Activated naive CD4-positive, alpha-beta T cell treated with anti-CD3 and anti-CD28 coated beads, Interleukin-2, amount 50 U/mL, for 24 hours (primary cell): Measurements from ENCODE around the gene MTOR.

Experiments
- H3K27ac Mint-ChIP-seq: one replicate; pipeline ENCODE4 v1.8.0; 2021; ENCODE audit warnings: mild to moderate bottlenecking, mixed read lengths
- H3K27me3 Mint-ChIP-seq: one replicate; pipeline ENCODE4 v1.8.0; 2021; ENCODE audit warnings: mixed read lengths
- H3K36me3 Mint-ChIP-seq: one replicate; pipeline ENCODE4 v1.8.0; 2021; ENCODE audit warnings: mixed read lengths
- H3K4me1 Mint-ChIP-seq: one replicate; pipeline ENCODE4 v1.8.0; 2021; ENCODE audit warnings: mixed read lengths
- H3K4me3 Mint-ChIP-seq: one replicate; pipeline ENCODE4 v1.8.0; 2021; ENCODE audit warnings: mild to moderate bottlenecking, mixed read lengths
- H3K9me3 Mint-ChIP-seq: one replicate; pipeline ENCODE4 v1.8.0; 2021; ENCODE audit warnings: mixed read lengths

MTOR gene

DNA sequence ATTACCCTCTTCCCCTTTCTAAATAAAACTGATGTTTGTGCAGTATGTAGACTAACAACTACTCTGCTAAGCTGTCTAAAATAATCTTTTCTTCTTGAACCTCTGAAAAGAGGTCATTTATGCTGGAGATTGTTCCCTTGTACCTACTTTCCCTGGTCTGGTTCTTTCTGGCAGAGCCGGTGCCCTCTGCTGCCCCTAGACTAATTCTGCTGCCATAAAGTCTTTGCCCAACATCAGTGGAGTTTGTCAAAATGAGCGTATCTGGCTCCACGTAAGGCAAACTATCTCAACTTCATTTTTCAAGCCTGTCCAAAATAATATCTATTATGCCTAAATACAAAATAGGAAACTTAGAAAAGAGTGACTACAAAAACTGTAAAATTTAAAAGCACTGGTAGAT is 104.1 kb downstream of the MTOR start:
- Mint-ChIP-seq H3K4me3 (no peak overlapping the region), H3K9me3 (no peaks in the 10 kb centered on the region), H3K4me1 (peaks cover 14% of the 10 kb centered on the region), H3K27me3 (no peaks in the 10 kb centered on the region), H3K36me3 (peaks cover 24% of the 10 kb centered on the region), H3K27ac (no peak overlapping the region)

DNA sequence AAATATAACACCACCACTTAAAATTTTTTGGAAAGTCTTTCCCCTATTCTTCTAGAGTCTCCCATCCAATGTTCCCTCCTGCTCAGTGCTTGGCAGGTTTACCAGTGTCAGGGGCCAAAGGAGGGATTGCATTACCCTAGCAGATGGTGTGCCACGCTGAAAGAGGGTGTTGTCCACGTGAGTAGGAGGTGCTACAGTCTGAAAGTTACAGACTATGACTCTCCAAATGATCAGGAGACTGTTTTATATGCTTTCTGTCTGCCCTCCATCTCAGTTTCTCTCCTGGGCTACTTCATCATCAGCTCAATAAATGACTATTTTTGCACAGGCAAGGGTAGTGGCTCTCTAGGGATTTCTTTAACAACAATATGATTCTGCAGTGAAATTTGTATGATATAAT is 104.5 kb downstream of the MTOR start:
- H3K4me1 Mint-ChIP-seq = peaks cover 14% of the 10 kb centered on the region
- no peaks in the 10 kb centered on the region for H3K27me3 Mint-ChIP-seq
- H3K27ac Mint-ChIP-seq = no peak overlapping the region
- H3K9me3 Mint-ChIP-seq = no peaks in the 10 kb centered on the region
- no peak overlapping the region for H3K4me3 Mint-ChIP-seq
- peaks cover 24% of the 10 kb centered on the region for H3K36me3 Mint-ChIP-seq

DNA sequence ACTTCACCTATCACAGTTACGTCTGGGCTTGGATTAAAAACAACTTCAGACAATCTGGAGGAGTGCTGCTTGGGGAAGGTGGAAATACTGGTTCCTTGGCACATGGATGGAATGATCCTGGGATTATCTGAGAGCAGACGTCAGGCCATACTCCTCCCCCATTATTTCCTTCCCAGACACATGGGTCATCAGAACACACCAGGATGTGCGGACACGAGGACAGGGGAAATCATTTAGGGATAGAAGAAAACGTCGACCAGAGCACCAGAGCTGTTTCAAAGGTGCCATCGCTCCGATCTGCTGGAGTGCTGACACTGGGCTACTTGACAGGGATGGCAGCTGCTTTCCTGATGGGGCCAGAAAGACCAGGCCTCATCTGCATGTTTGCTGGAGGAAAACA is 105.0 kb downstream of the MTOR start:
- Mint-ChIP-seq H3K4me1 (peaks cover 14% of the 10 kb centered on the region), H3K36me3 (peaks cover 24% of the 10 kb centered on the region), H3K9me3 (no peaks in the 10 kb centered on the region), H3K4me3 (no peak overlapping the region), H3K27me3 (no peaks in the 10 kb centered on the region), H3K27ac (no peak overlapping the region)

DNA sequence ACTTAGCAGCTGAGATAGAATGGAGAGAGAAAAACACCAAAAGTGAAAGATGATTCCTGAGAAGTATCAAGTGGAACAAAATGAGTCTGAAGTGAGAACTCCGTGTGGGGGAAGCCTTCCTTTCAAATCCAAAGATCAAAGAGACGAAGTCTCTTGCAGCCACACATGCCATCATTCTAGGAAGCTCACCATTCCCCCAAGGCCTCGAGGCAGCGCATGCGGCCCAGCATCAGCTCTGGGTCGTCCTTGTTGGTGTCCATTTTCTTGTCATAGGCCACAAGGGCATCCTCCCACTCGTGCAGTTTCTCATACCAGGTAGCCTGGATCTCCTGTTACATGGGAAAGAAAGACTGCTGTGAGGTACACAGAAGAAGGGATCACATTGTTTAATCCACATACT is 105.4 kb downstream of the MTOR start:
- no peak overlapping the region for H3K4me3 Mint-ChIP-seq
- no peaks in the 10 kb centered on the region for H3K9me3 Mint-ChIP-seq
- H3K27me3 Mint-ChIP-seq = no peaks in the 10 kb centered on the region
- H3K4me1 Mint-ChIP-seq = peaks cover 14% of the 10 kb centered on the region
- H3K27ac Mint-ChIP-seq = no peak overlapping the region
- peaks cover 24% of the 10 kb centered on the region for H3K36me3 Mint-ChIP-seq

DNA sequence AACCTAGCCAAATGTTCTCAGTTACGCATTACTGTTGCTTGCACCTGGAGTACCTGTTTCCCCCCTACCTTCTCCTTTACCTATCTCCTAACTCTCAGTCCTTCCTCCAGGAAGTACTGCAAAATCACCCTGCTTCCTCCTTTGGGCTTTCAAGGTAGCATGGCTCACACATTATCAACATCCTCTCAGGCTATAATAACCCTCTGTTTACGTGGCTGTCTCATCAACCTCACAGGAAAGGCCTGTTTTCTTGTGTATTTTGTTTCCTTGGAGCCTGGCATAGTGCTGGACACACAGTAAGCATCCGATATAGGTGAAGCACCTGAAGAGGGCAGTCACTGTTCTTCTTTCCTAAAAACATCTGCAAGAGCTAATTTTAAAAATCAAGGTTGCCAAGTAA is 105.9 kb downstream of the MTOR start:
- Mint-ChIP-seq H3K36me3 (peaks cover 20% of the 10 kb centered on the region), H3K4me1 (peaks cover 14% of the 10 kb centered on the region), H3K4me3 (no peak overlapping the region), H3K9me3 (no peaks in the 10 kb centered on the region), H3K27me3 (no peaks in the 10 kb centered on the region), H3K27ac (peak overlapping the region; percentile 43)

DNA sequence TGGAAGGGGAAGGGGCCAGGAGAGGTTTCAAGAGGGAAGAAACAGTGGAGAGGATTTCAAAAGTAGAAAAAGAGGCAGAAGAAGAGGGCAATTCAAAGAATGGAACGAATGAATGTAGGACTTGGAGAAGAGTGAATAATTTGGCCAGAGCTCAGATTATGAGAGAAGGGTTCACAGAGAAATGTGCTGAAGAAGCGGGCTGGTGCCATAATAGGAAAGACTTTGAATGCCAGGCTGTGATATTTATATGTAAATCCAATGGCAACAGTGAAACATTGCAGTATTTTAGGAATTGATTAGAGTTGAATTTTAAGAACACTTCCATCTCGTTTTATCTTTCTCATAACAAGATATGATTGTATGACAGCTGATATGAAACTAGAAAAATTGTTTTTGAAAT is 109.2 kb downstream of the MTOR start:
- peaks cover 11% of the 10 kb centered on the region for H3K4me1 Mint-ChIP-seq
- peaks cover 19% of the 10 kb centered on the region for H3K36me3 Mint-ChIP-seq
- H3K27ac Mint-ChIP-seq = no peak overlapping the region
- H3K4me3 Mint-ChIP-seq = no peak overlapping the region
- H3K9me3 Mint-ChIP-seq = no peaks in the 10 kb centered on the region
- no peaks in the 10 kb centered on the region for H3K27me3 Mint-ChIP-seq

DNA sequence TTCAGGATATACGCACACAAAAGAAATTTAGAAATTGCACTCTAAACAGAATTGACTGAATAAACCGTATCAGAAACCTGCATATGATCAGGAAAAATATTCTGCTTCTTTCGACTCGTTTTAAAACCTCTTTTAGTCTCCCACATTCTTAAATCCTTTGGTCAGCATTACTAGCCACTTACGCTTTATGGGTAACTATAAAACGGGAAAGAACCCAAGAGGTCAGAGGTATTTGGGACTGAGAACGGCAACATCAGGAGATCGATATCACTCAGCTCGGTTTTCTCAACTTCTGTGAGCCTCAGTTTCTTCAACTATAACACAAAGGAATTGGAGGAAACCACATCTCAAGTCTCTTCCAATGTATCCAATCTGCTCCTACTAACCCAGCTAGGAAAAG is 109.6 kb downstream of the MTOR start:
- H3K27me3 Mint-ChIP-seq = no peaks in the 10 kb centered on the region
- H3K9me3 Mint-ChIP-seq = no peaks in the 10 kb centered on the region
- H3K27ac Mint-ChIP-seq = no peak overlapping the region
- no peak overlapping the region for H3K4me3 Mint-ChIP-seq
- H3K36me3 Mint-ChIP-seq = peaks cover 17% of the 10 kb centered on the region
- peaks cover 7% of the 10 kb centered on the region for H3K4me1 Mint-ChIP-seq

DNA sequence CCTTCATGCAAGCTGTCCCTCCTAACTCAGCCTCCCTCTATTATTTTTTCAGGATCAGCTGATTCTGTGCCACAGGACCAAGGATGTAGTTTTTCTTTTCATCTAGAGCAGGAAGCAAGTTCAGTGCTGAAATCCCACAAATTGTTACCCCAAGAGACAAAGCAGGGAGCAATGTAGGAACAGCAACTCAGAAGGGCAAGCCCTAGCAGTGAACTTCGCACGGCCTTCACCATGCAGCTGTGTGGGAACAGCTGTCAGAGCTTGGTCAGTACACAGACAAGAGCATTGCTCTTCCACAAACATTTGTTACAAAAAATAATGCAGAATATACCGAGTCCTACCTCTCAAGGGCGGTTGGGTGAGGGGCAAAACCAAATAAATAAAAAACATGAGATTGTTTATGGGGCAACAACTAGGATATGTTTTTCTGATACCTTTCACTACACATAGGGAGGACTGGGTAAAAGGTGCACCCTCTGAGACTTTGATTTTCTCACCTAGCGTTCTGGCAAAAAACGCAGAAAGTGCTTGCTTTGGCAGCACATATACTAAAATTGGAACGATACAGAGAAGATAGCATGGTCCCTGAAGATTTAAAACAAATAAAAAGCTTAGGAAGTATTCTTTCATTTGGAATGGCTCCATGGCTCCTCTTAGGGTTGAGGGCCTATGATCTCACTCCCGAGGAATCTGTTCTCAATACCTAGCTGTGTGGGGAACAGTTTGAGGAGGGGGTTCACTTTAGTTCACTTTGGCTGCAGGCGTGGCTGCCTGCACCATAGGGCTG is 110.3 kb downstream of the MTOR start:
- Mint-ChIP-seq H3K27me3 (no peaks in the 10 kb centered on the region), H3K4me3 (no peak overlapping the region), H3K36me3 (peaks cover 18% of the 10 kb centered on the region), H3K27ac (no peak overlapping the region), H3K9me3 (no peaks in the 10 kb centered on the region), H3K4me1 (peaks cover 7% of the 10 kb centered on the region)

DNA sequence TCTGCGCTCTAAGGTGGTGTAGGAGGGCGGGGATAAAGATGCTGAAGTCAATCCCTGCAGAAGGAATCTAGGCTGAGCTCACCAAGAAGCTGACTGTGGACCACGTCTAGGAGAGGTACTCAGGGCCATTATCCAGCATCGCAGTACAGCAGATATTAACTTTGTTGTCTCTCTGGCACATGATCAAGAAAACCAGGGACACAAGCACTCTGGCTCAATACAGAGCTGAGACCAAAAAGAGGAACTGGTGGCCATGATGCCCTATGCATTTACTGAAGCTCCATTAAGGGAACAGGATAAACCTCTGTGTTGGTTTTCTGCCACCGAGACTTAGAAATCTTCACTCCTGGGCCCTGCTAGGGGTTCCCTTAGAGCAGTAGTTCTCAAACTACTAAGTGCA is 111.2 kb downstream of the MTOR start:
- Mint-ChIP-seq H3K4me3 (no peak overlapping the region), H3K36me3 (peaks cover 14% of the 10 kb centered on the region), H3K27ac (no peak overlapping the region), H3K4me1 (no peaks in the 10 kb centered on the region), H3K9me3 (no peaks in the 10 kb centered on the region), H3K27me3 (no peaks in the 10 kb centered on the region)

DNA sequence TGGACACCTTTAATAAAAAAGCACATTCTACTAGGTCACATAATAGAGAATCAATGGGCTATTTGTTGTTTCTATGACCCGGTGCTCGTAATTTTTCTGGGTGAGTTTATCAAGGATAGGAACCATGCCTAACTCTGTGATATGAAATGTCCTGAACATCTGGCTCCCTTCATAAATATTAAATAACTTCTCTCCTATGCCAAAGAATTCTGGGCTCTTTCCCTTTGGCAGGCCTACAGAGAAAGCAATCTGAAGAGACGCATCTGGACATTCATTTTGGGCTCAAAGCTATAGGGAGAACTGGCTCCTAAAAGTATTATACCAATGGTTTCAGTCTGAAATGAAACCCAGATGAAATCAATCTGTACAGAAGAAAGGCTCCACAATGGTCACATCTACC is 112.0 kb downstream of the MTOR start:
- H3K9me3 Mint-ChIP-seq = no peaks in the 10 kb centered on the region
- no peaks in the 10 kb centered on the region for H3K27me3 Mint-ChIP-seq
- no peak overlapping the region for H3K27ac Mint-ChIP-seq
- H3K4me3 Mint-ChIP-seq = no peak overlapping the region
- H3K4me1 Mint-ChIP-seq = no peaks in the 10 kb centered on the region
- H3K36me3 Mint-ChIP-seq = peaks cover 11% of the 10 kb centered on the region

DNA sequence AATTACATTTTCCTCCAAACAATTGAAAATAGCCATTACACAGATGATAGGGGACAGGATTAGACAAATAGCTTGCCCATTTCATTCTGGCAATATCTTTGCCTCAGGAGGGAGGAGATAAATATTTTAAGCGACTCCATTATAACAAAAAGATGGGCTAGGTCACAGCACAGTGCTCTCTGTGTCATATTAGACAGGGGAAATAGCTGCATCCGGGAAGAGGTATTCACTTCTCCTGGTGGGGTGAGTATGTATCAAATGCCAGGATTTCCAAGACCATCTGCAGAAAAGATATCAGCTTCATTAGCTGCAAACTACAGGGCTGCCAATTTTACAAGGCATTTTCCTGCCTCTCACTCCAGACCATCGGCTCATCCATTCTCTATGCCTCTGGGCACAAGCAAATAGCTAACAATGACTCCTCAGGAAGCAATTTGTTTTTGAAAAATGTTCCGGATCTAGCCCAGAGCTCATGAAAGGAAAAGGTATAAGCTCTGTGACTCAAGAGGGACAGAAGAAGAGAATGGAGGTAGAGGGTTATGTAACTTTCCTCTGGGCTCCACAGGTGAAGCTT is 115.1 kb downstream of the MTOR start:
- no peak overlapping the region for H3K27ac Mint-ChIP-seq

DNA sequence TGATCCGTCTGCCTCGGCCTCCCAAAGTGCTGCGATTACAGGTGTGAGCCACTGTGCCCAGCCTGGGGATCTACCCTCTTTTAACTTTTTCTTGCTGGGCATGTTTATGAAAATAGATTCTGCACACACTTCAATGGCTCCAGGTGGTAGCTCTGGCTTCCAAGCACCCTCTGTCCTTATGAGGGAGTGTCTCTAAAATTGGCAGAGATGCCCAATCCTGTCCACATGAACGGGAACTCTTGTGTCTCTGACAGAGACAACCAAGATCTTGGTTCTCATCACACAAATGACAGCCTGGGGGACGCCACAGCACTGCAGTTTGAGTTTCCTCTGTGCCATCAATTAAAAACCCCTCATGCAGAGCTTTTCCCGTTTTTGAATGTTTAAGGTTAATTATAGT is 116.6 kb downstream of the MTOR start:
- no peak overlapping the region for H3K4me3 Mint-ChIP-seq
- H3K9me3 Mint-ChIP-seq = no peaks in the 10 kb centered on the region
- no peaks in the 10 kb centered on the region for H3K27me3 Mint-ChIP-seq
- H3K4me1 Mint-ChIP-seq = peaks cover 5% of the 10 kb centered on the region
- peaks cover 11% of the 10 kb centered on the region for H3K36me3 Mint-ChIP-seq
- H3K27ac Mint-ChIP-seq = no peak overlapping the region

More for the DNA sequence above, 115.1 kb downstream of the MTOR start:
- Mint-ChIP-seq H3K4me3 (no peak overlapping the region), H3K9me3 (no peaks in the 10 kb centered on the region), H3K4me1 (peaks cover 5% of the 10 kb centered on the region), H3K36me3 (peaks cover 11% of the 10 kb centered on the region), H3K27me3 (no peaks in the 10 kb centered on the region)

DNA sequence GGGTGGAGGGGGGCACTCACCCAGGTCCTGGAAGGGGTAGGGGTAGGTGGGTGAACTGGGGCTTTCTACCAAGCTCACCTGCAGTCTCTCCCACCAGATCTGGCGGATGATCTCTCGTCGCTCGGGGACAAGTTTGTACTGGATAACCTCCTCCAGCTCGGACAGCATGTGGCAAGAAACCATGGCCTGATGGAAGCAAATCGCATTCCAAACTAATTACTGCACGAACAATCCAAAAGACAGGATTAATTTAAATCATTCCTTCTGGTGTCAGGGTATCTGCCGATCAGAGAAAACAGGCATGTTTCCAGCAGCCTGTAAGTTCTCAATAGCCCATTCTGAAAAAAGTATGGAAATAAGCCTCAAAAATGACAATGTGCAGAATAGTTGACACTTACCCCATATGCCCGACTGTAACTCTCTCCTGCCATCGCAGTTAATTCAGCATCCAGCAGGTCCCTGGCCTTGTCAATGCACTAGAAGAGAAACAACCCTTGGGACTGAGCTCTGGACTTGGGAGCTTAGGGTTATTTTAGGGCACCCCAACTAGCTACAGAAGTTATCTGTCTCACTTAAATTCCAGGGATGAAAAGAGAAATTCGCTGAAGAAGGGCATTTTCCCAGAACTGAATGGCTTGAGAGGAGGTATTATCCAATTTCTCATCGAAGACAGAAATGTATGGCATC is 117.6 kb downstream of the MTOR start:
- Mint-ChIP-seq H3K27ac (no peak overlapping the region), H3K4me3 (no peak overlapping the region), H3K9me3 (no peaks in the 10 kb centered on the region), H3K36me3 (peaks cover 11% of the 10 kb centered on the region), H3K27me3 (no peaks in the 10 kb centered on the region), H3K4me1 (peaks cover 5% of the 10 kb centered on the region)

DNA sequence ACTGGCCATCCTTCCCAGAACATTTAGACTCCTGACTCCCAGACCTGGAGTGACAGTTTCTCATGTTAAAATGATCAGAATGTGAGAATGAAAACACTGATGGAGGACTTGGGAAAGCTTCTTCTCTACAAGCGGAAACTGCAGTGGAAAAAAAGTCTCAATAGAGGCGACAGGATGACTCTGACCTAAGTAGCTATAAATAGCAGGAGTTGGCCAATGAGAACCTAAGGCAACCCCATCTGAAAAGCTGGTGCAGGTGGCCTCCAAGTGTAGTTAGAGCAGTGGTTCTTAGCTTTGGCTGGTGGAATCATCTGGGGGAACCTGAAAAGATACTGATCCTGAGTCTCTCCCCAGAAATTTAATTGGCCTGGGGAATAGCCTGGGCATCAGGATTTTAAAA is 118.4 kb downstream of the MTOR start:
- peaks cover 9% of the 10 kb centered on the region for H3K36me3 Mint-ChIP-seq

DNA sequence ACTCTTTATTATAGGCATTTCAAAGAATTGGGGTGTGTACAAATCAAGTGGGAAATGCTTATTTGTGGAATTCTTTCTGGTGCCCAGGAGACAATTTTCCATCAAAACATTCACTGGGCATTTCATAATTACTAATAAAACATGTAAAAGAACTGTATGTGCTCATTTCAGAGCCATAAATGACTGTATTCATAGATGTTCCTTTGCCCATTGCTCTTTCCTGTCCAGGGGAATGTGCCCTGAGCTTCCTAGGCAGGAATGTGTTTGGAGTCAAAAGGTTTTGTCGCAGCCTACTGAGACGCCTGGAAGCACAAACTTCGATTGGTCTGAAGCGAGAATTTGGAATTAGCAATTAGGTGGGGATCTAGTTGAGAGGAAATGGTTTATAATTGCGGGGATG is 119.0 kb downstream of the MTOR start:
- H3K27me3 Mint-ChIP-seq = no peaks in the 10 kb centered on the region
- H3K36me3 Mint-ChIP-seq = peaks cover 9% of the 10 kb centered on the region
- H3K9me3 Mint-ChIP-seq = no peaks in the 10 kb centered on the region
- H3K4me3 Mint-ChIP-seq = no peak overlapping the region
- peak overlapping the region; percentile 82 for H3K27ac Mint-ChIP-seq
- peaks cover 5% of the 10 kb centered on the region for H3K4me1 Mint-ChIP-seq

More for the DNA sequence above, 118.4 kb downstream of the MTOR start:
- Mint-ChIP-seq H3K4me1 (peaks cover 5% of the 10 kb centered on the region), H3K4me3 (peak overlapping the region; percentile 11), H3K27ac (peak overlapping the region; percentile 82), H3K27me3 (no peaks in the 10 kb centered on the region), H3K9me3 (no peaks in the 10 kb centered on the region)
